ENCODE measurements around the gene CDKN1A. TPM values are rescaled to one million over a fixed set of nuclear protein-coding genes. Genes with fewer than 3 reads are reported as not detected.

CDKN1A gene
- total and polyA plus RNA-seq, 10 of the 15 experiments (the other 5 are each of a cell fraction or from before 2014, with no cell fraction given) = 25.2 to 637 (median 216) TPM

- no peak overlapping the region for H3K4me2 ChIP-seq (ENCODE audit: control insufficient read depth, insufficient read depth)
- intact Hi-C loops (cut with micrococcal nuclease; ENCODE audit: unreplicated experiment) = no loop called here
- POLR2A ChIA-PET = interaction anchor here (0.5 to 1.1 kb wide), 3 partner anchors 15 to 90 kb away, joined by 3 to 4 read pairs (median 3); no protein-coding TSS in a partner anchor
Measured at GRCh38 chr6:36691011-36691410, 12.5 kb downstream of the CDKN1A start.

More at GRCh38 chr6:36691011-36691410, 12.5 kb downstream of the CDKN1A start:
- H3K9me3 ChIP-seq (replicated peaks; ENCODE audit: control insufficient read depth, insufficient read depth, low read length) = no peaks in the 10 kb centered on the region; the same call in 2 of the 3 replicates
- RAD21 ChIA-PET (ENCODE audit: unreplicated experiment) = interaction anchor here (1.5 kb wide), 1 partner anchor 62 kb away, joined by 4 read pairs; no protein-coding TSS in a partner anchor
- no peak overlapping the region for H3K9ac ChIP-seq (ENCODE audit: control insufficient read depth, insufficient read depth, low read length)
- no peak overlapping the region for H3K4me3 ChIP-seq
- SMC1A ChIA-PET (ENCODE audit: uncharacterized antibody, unreplicated experiment) = interaction anchor here (0.8 to 2.2 kb wide), 6 partner anchors 9 to 91 kb away, joined by 3 to 12 read pairs (median 3); no protein-coding TSS in a partner anchor
- no peaks in the 10 kb centered on the region for H3K27me3 ChIP-seq (replicated peaks in 1 of 2; ENCODE audit: control insufficient read depth in 2 of 2, insufficient read depth in 2 of 2, low read length in 1 of 2)
- H3K4me1 ChIP-seq (ENCODE audit: control insufficient read depth, insufficient read depth, low read length) = peaks cover 24% of the 10 kb centered on the region
- H2AFZ ChIP-seq (ENCODE audit: control insufficient read depth, low read depth, low read length) = no peak overlapping the region
- no peak for DNase-seq (ENCODE audit: low read depth, low spot score)
- no TSS peak for BruUV-seq (replicated peaks)
- H3K79me2 ChIP-seq (ENCODE audit: control insufficient read depth, insufficient read depth, low read length) = no peaks in the 10 kb centered on the region
- CTCF ChIA-PET = interaction anchor here (1.5 to 5.8 kb wide), 4 partner anchors 10 to 76 kb away, joined by 6 to 28 read pairs (median 8); no protein-coding TSS in a partner anchor
- H4K20me1 ChIP-seq (ENCODE audit: control insufficient read depth, insufficient read depth) = peaks cover 6% of the 10 kb centered on the region; the same call in 1 of the 2 replicates
- no peak overlapping the region for H3K27ac ChIP-seq (ENCODE audit: control insufficient read depth, insufficient read depth)
- FAIRE-seq = no peak
- no peak for TF ChIP-seq KDM1A (IDR thresholded peaks at IDR 0.05; ENCODE audit: borderline replicate concordance)
- no peak for TF ChIP-seq E4F1 (IDR thresholded peaks at IDR 0.05; ENCODE audit: borderline replicate concordance, partially characterized antibody)
- TF ChIP-seq POU2F2 (IDR thresholded peaks at IDR 0.05; ENCODE audit: borderline replicate concordance, low read depth, low read length) = no peak
- no peak for TF ChIP-seq MLLT1 (IDR thresholded peaks at IDR 0.05)
- TF ChIP-seq TARDBP (IDR thresholded peaks at IDR 0.05; ENCODE audit: borderline replicate concordance) = no peak
- in situ Hi-C loops (cut with MboI) = no loop called here
- peaks cover 10 to 12% of the 10 kb centered on the region in 2 experiments for H3K36me3 ChIP-seq (ENCODE audit: control insufficient read depth in 2 of 2, insufficient read depth in 2 of 2, low read length in 1 of 2)
- WGBS (ENCODE audit: insufficient coverage, insufficient replicate concordance, low lambda C conversion rate, missing lambda C conversion rate) = 99% methylated on average over 4 of the region's 4 CpGs
- no peak for ATAC-seq
